GM19025 (cell line): ENCODE results near the gene SULT4A1.
"Not testable (repeated sequence)": the region's sequence is repeated elsewhere in the genome, so short reads cannot be mapped to it uniquely, and the experiment has no call there.

Source experiments
- ATAC-seq: cut with Tn5 transposase; IDR thresholded peaks from one replicate; pipeline ENCODE4 v1.9.1; 2021; ENCODE audit warnings: mild to moderate bottlenecking, low read depth, moderate library complexity; ENCODE audit not compliant: unreplicated experiment

SULT4A1 gene

GRCh38 chr22:43888740-43889139 lies 26.4 kb upstream of the SULT4A1 start:
- ATAC-seq: no peak

DNA sequence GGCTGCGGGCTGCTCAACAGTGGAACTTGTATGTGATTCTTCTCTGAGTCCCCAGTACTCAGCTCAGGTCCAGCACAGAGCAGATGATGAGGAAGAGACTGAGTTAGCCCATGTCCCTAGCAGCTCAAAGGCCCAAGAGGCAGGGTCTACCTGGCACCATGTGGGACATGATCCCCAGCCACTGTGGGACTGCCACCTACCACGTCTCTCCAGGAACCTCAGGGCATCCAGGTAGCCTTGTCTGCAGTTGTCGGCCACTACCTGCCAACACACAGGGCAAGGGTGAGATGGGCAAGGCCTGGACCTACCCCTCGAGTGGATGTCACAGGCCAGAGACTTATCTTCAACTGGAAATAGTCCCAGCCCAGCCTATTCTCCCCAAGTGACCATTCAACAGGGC lies 25.1 kb upstream of the SULT4A1 start:
- ATAC-seq: no peak

DNA sequence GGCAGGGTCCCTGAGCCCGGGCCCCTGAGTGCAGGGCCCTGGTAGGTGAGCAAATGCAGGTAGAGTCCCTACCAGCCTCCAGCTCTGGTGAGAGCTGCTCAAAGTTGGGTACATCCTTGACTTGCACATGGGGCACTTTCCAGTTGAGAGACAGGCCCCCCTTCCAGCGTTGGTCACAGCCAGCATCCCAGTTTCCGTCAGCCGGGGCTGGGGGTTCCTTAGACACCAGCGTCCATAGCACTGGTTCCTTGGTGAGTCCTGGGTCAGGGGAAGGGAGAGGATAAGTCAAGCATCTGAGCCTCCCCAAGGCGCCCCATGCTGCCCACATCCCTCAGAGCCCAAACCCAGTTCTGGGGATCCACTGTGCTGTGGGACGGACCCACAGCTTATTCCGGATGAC lies 23.9 kb upstream of the SULT4A1 start:
- no peak for ATAC-seq

- no peak for ATAC-seq
These were observed 23.5 kb upstream of the SULT4A1 start for GRCh38 chr22:43885786-43886185.

- ATAC-seq: no peak
These were observed 23.0 kb upstream of the SULT4A1 start for GRCh38 chr22:43885319-43885671.

GRCh38 chr22:43884600-43885318 lies 22.4 kb upstream of the SULT4A1 start:
- ATAC-seq: no peak

GRCh38 chr22:43883719-43884415 lies 21.6 kb upstream of the SULT4A1 start:
- ATAC-seq: no peak

- no peak for ATAC-seq
These were observed 20.8 kb upstream of the SULT4A1 start for GRCh38 chr22:43883012-43883661.

GRCh38 chr22:43882122-43882767 lies 19.9 kb upstream of the SULT4A1 start:
- ATAC-seq: no peak

- no peak for ATAC-seq
These were observed 19.1 kb upstream of the SULT4A1 start for GRCh38 chr22:43881091-43882061.

- ATAC-seq: no peak
These were observed 18.3 kb upstream of the SULT4A1 start for GRCh38 chr22:43880541-43880991.

- ATAC-seq: no peak
These were observed 17.7 kb upstream of the SULT4A1 start for GRCh38 chr22:43879901-43880540.

GRCh38 chr22:43878831-43879550 lies 16.7 kb upstream of the SULT4A1 start:
- no peak for ATAC-seq

DNA sequence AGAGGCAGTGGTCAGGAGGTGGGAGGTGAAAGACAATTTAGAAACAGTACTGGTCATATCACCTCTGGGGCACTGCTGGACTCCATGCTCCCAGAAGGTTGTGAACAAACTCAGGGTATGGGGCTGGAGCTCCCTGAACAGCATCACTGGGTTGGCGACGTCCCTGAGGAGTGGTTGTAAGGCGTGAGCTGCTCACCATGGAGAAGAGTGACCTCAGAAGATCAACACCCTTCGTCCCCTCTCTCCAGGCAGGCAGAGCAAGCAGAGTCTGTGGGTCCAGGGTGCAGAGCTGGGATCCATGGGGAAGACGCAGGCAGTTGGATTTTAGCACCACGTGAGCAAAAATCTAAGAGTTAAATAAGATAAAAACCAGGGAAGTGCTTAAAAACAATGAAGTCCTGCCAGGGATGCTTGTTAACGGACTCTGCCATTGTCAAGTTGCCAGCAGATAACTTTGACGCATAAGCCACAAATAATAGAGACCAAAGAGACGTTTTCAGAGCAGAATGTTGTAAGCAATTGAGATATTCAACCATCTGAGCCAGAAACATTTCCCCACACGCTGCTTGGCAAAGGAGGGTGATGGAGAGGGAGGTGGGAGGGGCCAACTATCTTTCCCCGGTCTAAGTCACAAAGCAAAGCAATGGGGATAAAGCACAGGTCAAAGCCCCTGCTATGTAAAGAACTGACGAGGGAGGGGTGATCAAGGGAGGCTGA lies 15.9 kb upstream of the SULT4A1 start:
- no peak for ATAC-seq

DNA sequence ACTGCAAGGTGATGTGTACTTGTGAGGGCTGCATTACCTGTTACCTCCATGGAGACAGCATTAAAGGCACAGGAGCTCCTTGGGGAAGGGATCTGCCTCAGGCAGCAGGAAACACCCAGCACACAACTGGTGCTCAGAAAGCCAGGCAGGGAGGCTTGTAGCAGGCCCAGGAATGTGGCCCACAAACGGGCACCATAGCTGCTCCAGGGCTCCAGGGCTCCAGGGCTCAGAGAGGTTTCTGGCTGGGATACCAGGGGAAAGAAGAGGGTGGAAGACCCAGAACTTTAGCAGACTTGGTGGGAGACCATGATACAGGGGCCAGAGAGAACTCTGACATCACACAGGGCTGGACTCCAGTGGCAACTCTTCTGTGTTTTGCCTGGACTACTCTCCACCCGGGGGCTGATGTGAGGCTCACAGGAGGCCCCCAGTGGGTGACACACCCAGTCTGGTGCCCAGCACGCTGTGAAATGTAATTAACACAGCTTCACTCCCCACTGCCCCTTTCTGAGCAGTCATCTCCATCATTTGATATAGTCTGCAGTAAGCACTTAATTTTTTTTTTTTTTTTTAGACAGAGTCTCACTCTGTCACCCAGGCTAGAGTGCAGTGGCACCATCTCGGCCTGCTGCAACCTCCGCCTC lies 14.7 kb upstream of the SULT4A1 start:
- no peak for ATAC-seq

DNA sequence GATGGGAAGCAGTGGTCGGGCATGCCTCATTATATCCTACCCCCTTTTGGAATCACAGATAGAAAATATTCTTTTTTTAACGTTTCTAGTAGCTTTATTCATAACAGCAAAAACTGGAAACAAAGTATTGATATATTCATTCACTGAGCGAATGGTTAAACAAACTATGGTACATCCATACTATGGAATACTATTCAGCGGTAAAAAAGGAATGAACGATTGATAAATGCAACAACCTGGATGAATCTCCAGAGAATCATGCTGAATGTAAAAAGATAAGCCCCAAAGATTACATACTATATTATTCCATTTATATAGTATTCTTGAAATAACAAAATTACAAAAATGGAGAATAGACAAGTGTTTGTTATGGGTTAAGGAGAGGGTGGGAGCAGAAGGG lies 7.5 kb upstream of the SULT4A1 start:
- no peak for ATAC-seq

- ATAC-seq: not testable (repeated sequence)
These were observed 6.7 kb upstream of the SULT4A1 start for GRCh38 chr22:43869001-43869400.
